HG02763 (cell line): ENCODE data around the gene CFAP77.

Experiments
- ATAC-seq: cut with Tn5 transposase; IDR thresholded peaks from one replicate; pipeline ENCODE4 v1.9.1; 2021; ENCODE audit warnings: mild to moderate bottlenecking, moderate library complexity; ENCODE audit not compliant: unreplicated experiment

The CFAP77 gene

GRCh38 chr9:132590318-132591182, 180.5 kb downstream of the CFAP77 start:
- ATAC-seq, result no peak

- ATAC-seq, result no peak
Observed at GRCh38 chr9:132591244-132591643, 181.2 kb downstream of the CFAP77 start.

DNA sequence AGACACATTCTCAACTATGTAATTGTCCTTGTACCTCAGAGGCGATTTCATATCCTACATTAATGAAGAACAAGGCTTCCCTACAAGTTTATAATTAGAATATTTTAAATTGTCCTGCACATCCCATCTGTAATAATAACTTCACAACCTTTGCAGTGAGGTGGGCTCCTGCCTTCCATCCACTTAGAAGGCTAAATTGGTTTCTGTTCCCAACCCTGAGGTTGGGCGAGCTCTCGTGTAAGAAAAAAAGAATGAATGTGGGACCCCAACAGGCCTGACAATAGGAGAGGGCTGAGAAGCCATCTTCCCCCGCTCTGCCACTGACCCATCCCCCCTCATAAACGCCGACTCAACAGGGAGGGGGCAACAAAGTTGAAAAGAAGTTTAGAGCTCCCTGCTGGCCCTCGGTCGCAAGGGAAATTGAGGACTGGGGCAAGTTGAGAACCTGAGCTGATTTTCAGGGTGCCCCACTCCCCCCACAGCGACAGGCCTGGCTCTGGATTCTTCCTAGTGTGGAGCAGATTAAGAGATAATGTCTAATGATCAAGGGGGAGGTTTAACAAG, 181.8 kb downstream of the CFAP77 start:
- no peak for ATAC-seq

DNA sequence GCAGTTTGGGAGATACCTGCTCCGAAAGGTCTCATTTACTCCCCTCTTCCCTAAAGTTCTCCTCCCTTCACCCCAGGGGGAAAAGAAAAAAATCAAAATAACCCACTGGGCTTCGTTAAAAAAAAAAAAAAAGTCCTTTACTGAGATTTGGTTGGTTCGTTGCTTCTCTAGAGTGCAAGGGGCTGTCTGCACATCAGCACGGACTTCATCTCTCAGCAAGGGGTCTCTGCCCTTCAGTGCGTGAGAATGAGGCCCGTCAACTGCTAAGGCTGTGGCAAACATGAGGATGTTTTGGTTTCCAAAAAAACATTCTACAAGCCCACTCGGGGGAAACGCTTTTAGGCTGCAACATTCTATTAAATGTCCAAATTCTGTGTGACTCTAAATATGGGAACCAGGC, 182.4 kb downstream of the CFAP77 start:
- no peak for ATAC-seq

GRCh38 chr9:132594412-132594811, 184.4 kb downstream of the CFAP77 start:
- no peak for ATAC-seq

DNA sequence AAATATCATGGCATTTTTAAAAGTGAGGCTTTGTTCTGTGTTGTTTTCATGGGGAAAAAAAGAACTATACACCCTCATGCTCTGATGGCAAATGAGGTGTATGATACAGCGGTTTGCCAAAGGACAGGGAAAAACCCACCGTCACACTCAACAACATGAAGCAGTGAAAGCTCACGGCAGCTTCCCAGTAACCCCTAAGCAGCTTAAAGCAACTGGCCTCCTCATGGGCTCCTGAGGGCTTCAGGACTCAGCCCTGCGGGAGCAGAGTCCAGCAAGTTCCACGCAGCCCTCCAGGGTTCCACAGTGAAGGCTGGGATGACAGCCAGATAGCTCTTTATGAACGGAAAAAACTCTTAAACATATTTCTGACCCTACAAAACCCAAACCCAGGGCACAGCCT, 185.3 kb downstream of the CFAP77 start:
- ATAC-seq, result no peak

DNA sequence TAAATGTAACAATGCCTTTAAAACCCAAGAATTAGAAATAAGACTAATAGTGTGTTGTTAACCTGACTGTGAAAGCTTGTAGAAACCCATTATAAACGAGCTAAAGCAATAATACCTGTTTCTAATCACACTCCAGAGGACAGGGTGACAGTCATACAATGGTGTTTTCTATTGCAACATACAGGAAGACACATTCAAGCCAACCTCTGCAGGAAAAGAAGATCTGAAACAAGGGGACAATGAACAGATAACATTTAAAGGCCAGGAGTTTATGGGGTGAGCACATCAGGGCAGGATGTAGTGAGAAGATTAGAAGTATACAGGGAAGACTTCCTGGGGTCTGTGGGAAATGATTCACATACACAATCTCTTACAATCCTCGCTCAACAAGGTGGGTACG, 186.2 kb downstream of the CFAP77 start:
- ATAC-seq, result no peak

DNA sequence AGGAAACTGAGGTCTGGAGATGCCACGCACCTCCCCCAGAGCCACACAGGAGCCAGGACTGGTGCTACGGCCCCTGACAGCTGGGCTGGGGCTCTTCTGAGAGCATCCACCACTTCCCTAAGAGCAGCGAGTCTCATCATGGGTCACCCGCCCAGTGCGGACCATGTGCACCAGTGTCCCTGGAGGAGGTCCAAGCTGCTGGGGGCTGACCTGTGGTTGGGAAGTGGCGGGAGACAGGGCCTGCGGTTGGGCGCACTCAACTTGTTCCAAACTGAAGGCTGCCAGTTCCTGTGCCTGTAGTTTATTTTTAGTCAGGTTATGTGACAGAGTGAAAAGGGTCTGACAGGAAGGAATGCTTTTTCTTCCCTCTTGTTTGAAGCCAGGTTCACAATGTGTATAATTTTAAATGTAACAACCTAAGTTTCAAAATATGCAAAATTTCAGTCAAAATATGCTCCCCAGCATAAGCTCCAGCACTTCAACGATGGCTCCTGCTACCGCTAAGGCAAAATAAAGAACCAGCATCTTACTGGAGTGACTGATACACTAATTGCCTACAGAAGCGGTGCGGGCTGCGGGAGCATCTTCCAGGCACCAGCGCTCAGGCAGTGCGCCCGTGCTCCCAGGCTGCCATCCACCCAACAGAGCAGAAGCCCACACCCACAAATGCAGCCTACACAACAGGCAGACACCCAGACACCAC, 187.2 kb downstream of the CFAP77 start:
- no peak for ATAC-seq

DNA sequence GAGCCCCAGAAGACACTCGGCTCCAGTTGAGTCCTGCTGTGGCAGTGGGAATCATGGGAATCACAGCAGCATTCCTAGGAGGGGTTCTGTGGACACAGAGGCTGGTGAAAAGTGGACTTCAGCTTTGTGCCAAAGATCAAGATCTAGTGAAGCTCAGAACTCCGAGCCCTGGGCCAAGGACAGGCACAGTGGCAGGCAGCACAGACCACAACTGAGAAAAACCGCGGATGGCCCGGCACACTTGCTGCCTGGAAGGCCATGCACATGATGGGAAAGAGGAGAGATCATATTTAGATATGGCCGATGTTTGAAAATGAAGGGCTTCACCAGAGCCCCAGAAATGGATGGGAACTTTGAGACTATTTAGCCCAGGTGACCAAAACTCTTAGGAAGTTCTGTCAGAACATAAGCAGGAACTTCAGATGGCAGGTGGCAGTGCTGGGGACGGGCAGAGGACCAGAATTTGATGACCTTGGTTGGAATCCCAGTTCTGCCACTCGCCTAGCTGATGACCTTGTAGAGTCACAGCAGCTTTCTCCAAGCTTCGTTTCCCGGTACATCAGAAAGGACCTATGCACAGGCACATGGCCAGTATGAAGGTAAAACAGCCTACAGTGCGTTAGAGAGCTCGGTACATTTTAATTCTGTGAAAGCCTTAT, 190.4 kb downstream of the CFAP77 start:
- no peak for ATAC-seq

DNA sequence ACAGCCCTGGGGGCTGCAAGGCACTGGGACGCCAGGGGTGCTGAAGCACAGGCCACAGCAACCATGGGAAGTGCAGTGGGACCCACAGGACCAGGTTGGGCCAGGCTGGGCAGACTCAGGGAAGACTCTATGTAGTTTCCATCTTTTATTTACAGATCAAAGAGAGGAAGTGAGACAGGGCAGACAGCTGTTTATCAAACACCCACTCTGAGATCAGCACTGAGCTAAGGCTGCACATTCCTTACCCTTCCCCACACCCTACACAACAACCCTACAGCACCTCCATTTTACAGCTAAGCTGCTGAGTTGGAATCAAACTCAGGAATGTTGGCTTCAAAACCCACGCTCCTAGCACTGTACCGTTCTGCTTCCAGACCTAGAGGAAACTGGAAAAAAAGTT, 192.2 kb downstream of the CFAP77 start:
- no peak for ATAC-seq

DNA sequence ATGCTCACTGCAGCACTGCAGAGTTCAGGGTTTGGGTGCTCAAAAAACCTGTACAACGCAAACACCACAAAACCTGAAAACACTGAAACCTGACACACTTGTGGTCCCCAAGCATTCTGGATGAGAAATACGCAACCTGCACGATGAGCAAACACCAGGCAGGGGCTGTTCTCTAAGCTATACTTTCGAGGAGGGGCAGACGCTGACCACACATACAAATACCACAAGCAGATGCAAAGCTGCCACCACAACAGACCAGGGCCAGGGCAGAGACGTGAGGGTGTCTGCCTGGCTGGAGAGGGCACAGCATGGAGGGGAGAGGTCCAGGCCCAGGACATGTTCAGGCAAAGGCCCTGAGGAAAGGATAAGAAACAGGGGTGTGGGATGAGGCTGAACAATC, 195.4 kb downstream of the CFAP77 start:
- ATAC-seq, result no peak

DNA sequence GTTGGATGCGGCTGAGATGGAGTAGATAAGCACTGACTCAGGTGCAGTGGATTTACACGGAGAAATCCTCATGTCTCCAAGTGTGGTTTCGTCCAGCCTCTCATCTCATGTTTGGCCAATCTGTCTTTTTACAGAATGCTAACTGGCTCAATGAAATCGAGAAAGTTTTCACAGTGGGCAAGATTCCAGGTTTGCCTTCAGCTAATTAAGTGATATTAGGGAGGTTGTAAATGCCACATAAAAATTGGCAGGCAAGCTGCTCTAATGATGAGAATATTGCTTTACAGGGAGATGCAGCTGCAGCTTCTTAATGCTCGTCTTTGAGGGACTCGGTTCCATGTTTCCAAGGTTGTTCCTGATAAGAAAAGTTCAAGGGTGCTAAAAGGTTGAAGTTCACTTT, 196.1 kb downstream of the CFAP77 start:
- no peak for ATAC-seq

DNA sequence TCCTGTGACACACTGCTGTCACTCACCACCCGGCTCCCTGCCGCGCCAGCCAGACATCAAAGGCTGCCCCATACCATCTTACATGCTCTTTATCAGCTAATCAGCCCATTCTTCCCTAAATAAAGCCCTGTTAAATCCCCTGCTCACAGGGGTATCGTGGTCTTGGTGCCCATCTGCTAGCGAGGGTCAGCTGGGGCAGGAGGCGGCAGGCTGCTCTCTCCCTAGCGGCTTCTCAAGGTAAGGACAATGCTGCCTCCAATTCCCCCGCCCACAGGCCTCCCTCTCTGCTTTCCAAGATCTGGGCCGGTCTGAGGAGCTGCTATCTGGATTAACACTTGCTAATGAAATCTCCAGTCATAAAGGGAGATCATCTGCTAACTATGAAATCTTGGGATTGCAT, 199.2 kb downstream of the CFAP77 start:
- ATAC-seq, result no peak

DNA sequence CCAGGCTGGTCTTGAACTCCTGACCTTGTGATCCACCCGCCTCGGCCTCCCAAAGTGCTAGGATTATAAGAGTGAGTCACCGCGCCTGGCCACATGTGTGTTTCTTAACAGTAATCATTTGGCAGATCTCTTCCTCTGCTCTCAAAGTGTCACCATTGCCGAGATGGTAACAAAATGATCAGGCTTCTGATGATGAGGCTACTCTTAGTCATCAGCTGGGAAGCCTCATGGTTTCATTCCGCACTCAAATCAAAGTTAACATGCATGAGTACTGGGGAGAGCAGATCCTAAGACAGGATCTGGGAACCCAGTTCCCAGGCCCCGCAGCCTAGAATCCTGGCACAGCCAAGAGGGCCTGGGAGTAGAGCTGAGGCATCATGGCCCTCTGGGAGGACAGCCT, 199.8 kb downstream of the CFAP77 start:
- no peak for ATAC-seq

- no peak for ATAC-seq
Observed at GRCh38 chr9:132610661-132611060, 200.7 kb downstream of the CFAP77 start.

GRCh38 chr9:132614324-132614723, 204.3 kb downstream of the CFAP77 start:
- ATAC-seq, result no peak

GRCh38 chr9:132615774-132616173, 205.8 kb downstream of the CFAP77 start:
- ATAC-seq, result no peak

GRCh38 chr9:132616725-132617124, 206.7 kb downstream of the CFAP77 start:
- ATAC-seq, result no peak

DNA sequence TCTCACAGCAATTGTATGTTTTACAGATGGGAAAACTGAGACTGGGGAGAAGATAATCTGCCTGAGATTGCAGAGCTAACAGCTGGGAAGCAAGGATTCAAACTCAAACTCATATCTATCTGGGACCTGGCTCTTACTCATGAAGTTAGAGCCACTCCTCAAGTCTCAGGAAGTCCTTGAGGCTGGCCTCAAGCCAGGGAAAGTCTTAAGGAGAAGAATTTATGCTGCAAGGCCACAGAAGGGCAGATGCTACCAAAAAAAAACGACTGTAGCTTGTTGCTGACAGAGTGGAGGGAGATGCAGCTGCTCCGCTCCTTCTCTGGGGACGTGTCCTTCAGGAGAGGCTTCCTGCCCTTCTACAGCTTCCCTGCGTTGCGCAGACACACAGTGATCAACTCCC, 212.1 kb downstream of the CFAP77 start:
- no peak for ATAC-seq
